Mucosa of rectum (tissue), 2 donors: ENCODE data around the gene RILPL2.
"Not testable (repeated sequence)": the region's sequence is repeated elsewhere in the genome, so short reads cannot be mapped to it uniquely, and the experiment has no call there.

Experiments used
- H3K27ac ChIP-seq, 2 donors: one replicate each; pipeline ENCODE4 v1.7.0; 2013; ENCODE audit warnings: inconsistent platforms in 2 of 2, low read depth in 2 of 2, low read length in 2 of 2
- H3K27me3 ChIP-seq, 2 donors: one replicate each; pipeline ENCODE4 v1.7.0; 2013; ENCODE audit warnings: low read length in 2 of 2; ENCODE audit not compliant: control insufficient read depth in 2 of 2, insufficient read depth in 2 of 2
- H3K36me3 ChIP-seq, 2 donors: one replicate each; pipeline ENCODE4 v1.7.0; 2013; ENCODE audit warnings: low read length in 2 of 2; ENCODE audit not compliant: control insufficient read depth in 2 of 2, insufficient read depth in 2 of 2
- H3K4me1 ChIP-seq, 2 donors: one replicate each; pipeline ENCODE4 v1.7.0; 2013; ENCODE audit warnings: low read length in 2 of 2, mild to moderate bottlenecking in 1 of 2; ENCODE audit not compliant: control insufficient read depth in 2 of 2, insufficient read depth in 2 of 2
- H3K4me3 ChIP-seq, 2 donors: one replicate each; pipeline ENCODE4 v1.7.0; 2013; ENCODE audit warnings: low read length in 2 of 2
- H3K9ac ChIP-seq, 2 donors: one replicate each; pipeline ENCODE4 v1.7.0; 2013; ENCODE audit warnings: low read length in 2 of 2, low read depth in 1 of 2, mild to moderate bottlenecking in 1 of 2
- H3K9me3 ChIP-seq, 2 donors: one replicate each; pipeline ENCODE4 v1.7.0; 2013; ENCODE audit warnings: low read length in 2 of 2; ENCODE audit not compliant: control insufficient read depth in 2 of 2
- donor health status: healthy.
- donor health status: Normal muscosa, but diverticular disease.

The RILPL2 gene, protein sequence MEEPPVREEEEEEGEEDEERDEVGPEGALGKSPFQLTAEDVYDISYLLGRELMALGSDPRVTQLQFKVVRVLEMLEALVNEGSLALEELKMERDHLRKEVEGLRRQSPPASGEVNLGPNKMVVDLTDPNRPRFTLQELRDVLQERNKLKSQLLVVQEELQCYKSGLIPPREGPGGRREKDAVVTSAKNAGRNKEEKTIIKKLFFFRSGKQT

DNA sequence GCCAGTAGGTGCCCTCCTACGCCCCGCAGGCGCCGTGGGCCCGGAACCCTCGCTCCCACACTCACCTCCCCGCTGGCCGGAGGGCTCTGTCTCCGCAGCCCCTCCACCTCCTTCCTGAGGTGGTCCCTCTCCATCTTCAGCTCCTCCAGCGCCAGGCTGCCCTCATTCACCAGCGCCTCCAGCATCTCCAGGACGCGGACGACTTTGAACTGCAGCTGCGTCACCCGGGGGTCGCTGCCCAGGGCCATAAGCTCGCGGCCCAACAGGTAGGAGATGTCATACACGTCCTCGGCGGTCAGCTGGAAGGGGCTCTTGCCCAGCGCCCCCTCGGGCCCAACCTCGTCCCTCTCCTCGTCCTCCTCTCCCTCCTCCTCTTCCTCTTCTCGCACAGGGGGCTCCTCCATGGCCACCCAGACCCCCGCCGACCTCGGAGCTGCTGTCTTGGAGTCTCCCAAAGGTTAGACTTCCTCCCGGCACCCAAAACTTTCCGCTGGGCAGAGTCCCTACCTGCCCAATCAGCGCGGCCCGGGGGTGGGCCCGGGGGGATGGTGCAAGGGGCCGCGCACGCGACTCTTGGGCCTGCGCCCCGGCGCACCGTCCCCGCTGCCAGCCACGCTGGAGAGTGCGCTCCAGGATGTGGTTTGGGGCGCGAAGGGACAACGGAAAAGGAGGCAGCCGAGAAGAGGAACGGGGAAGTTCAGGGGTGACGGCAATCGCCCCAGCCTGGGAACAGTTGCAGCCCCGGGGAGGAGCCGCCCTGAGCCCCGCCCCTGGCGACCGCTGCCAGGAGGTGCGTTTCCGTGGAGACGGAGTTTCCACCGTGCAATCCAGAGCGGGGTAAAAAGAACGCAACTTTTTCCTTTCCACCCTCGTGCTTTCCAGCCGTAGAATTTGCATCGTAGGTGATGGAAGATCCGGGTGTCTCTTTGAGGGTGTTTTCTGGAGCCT, at the start of gene RILPL2:
Gene RILPL2 (minus strand): TSS at position 668 of the 948 bp plus-strand sequence. CDS start 264 bp downstream, at position 404.
- Histone ChIP-seq H3K4me1 (peaks cover 2 to 8% of the 10 kb centered on the region in 2 donors), H3K27me3 (peaks cover 0 to 3% of the 10 kb centered on the region in 2 donors), H3K9me3 (no peaks in the 10 kb centered on the region), H3K9ac (peak within 1 kb of the TSS; percentile 67 to 72), H3K36me3 (no peaks in the 10 kb centered on the region), H3K4me3 (peak within 1 kb of the TSS; percentile 79 to 84), H3K27ac (peak within 1 kb of the TSS; percentile 60 to 77)

DNA sequence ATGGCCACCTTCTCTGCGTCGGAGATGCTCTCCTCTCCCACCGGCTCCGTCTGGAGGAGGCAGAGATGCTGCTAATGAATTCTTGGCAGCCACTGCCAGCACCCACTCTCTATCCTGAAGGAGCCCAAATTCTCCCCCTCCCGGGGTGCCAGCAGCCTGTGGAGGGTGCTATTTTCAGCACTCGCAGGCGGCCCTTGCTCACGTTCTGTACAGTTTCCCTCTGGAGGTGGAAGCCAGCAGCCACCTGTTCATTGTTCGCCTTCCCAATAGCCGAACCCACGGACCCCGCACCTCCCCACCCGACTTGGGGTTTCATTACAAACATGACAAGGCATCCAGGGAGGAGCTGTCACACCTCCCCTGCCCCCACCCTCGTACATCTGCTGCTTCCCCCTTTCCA, 49.3 kb upstream of the RILPL2 start:
- Histone ChIP-seq H3K4me1 (no peaks in the 10 kb centered on the region), H3K9ac (no peak overlapping the region), H3K27ac (no peak overlapping the region), H3K9me3 (no peaks in the 10 kb centered on the region), H3K4me3 (no peak overlapping the region), H3K36me3 (peaks cover 0 to 3% of the 10 kb centered on the region in 2 donors), H3K27me3 (no peaks in the 10 kb centered on the region)

DNA sequence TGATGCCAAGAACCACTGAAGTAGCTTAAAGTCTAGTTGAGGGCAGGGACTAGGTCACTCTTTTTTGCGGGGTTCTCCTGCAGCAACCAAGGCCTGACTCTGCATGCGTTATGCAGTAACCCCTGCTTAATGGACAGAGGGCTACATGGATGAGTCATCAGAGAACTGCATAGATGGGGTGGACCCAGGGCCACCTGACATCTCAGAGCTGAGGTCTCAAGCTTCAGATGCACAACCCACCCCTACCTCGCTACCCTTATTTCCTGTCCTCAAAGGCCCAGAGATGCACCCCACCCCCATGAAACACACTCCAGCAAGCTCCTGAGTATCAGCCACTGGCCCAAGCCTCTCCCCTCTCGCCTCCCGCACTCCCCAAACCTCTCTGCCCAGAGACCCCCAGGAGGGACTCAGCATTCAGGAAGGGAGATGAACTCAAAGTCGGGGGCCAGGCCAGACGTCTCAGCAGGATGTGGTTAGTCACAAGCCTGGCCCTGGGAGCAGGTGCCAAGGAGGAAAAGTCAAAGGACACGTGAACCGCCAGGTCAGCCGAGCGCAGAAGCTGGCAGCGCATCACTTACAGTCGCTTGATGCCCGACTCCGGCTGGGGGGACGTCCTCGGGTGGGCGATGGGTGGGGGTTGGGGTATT, 47.2 kb upstream of the RILPL2 start:
- Histone ChIP-seq H3K9me3 (no peaks in the 10 kb centered on the region), H3K9ac (no peak overlapping the region), H3K4me1 (no peaks in the 10 kb centered on the region), H3K27me3 (no peaks in the 10 kb centered on the region), H3K27ac (no peak overlapping the region), H3K4me3 (no peak overlapping the region), H3K36me3 (peaks cover 0 to 3% of the 10 kb centered on the region in 2 donors)

DNA sequence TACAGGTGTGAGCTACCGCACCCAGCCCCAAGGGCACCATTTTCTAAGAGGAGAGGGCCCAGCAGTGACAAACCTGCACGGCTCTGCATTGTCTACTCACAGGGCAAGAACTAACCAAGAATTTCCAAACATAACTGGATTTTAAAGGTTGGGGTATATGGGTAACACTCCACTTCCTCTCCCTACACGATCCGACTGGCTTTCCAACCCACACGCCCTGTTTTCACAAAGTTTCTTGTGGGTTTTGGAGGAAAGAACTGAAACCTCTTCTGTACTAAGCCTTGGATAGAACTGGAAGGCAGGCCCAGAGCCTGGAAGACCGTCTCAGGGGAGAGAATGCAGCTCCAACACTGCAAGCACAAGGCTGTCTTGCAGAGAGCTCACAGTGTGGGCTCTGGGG, 46.4 kb upstream of the RILPL2 start:
- H3K4me3 ChIP-seq, result no peak overlapping the region
- no peaks in the 10 kb centered on the region for H3K4me1 ChIP-seq
- H3K9me3 ChIP-seq, result no peaks in the 10 kb centered on the region
- peaks cover 0 to 3% of the 10 kb centered on the region in 2 donors for H3K36me3 ChIP-seq
- H3K27ac ChIP-seq, result no peak overlapping the region
- H3K9ac ChIP-seq, result no peak overlapping the region
- H3K27me3 ChIP-seq, result no peaks in the 10 kb centered on the region

DNA sequence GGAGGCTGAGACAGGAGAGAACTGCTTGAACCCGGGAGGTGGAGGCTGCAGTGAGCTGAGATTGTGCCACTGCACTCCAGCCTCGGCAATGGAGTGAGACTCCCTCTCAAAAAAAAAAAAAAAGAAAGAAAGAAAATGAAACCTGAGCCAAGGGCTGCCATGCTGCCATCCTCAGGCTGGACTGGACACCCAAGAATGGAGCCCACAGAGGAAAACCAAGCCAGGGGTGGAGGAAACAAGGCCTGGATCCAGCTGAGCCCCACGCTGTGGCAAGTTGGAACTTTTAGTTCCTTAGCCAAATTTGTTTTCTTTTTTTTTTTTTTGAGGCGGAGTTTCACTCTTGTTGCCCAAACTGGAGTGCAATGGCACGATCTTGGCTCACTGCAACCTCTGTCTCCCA, 44.8 kb upstream of the RILPL2 start:
- not testable (repeated sequence) for H3K27me3 ChIP-seq, H3K4me3 ChIP-seq, H3K9ac ChIP-seq, H3K4me1 ChIP-seq, H3K9me3 ChIP-seq, H3K27ac ChIP-seq, H3K36me3 ChIP-seq

DNA sequence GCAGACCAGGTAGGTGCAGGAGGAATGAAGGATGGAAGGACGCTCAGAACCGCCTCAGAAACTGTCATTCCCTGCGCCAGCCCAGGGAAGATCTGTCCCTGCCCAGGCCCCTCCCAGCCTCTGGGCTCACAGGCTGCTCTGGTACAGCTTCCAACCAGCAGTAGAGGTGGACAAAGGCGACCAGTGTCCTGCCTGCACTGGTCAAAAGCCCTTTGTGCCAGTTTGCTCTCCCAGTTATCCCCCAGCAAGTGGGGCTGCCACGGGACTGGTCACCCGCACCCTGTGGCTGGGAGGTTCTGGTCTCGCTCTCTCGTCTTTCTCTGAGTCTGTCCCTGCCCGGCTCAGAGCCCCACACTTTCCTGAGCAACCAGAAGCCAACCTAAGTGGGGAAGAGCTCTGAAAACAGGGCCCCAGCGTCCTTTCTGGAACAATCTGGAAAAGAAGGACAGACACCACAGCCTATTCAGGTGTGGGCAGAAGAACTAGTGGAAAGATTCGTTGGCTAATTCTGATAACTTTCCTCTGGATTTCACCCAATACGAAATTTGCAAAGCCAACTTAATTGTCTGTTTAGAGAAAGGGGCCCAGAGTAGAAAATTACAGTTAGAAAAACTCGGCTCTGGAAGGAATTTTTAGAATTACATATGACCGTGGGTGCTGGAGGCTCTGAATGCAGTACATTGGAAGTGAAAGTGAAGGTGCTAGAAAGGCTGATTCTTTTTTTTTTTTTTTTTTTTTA, 43.1 kb upstream of the RILPL2 start:
- H3K36me3 ChIP-seq, result peaks cover 0 to 4% of the 10 kb centered on the region in 2 donors
- no peak overlapping the region for H3K27ac ChIP-seq
- no peaks in the 10 kb centered on the region for H3K27me3 ChIP-seq
- no peaks in the 10 kb centered on the region for H3K4me1 ChIP-seq
- H3K4me3 ChIP-seq, result no peak overlapping the region
- no peak overlapping the region for H3K9ac ChIP-seq
- H3K9me3 ChIP-seq, result no peaks in the 10 kb centered on the region

DNA sequence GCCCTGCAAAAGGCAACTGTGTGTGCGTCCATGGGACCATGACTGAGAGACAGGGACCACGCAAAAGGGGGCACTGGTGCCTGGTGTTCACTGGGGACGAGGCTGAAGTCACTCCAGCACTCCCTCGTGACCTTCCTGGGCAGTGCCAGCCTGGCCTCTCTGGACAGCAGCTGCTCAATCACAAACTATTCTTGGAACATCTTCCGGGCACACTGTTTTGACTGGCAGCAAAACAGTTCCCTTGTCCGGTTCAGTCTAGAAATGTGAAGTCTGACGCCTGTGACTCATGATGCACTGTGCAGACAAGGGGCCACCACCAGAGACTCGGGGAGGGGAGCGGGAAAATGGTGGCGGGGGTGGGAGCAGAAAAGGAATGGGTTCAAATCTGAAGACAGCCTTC, 42.3 kb upstream of the RILPL2 start:
- Histone ChIP-seq H3K27ac (no peak overlapping the region), H3K9ac (no peak overlapping the region), H3K4me1 (no peaks in the 10 kb centered on the region), H3K27me3 (no peaks in the 10 kb centered on the region), H3K4me3 (no peak overlapping the region), H3K9me3 (no peaks in the 10 kb centered on the region), H3K36me3 (peaks cover 0 to 4% of the 10 kb centered on the region in 2 donors)

DNA sequence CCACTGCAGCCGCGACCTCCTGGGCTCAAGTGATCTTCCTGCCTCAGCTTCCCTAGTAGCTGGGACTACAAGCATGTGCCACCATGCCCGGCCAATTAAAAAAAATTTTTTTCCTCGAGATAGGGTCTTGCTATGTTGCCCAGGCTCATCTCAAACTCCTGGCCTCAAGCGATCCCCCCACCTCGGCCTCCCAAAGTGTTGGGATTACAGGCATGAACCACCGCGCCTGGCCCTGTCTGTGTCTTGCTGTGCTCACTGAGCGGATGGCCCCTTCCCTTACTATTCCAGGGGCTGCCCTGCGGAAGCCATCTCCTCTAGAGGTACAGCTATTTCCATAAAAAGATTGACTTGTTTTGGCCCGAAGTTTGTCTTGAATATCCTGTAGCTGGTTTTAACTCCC, 41.6 kb upstream of the RILPL2 start:
- Histone ChIP-seq H3K27ac (no peak overlapping the region), H3K4me1 (no peaks in the 10 kb centered on the region), H3K27me3 (no peaks in the 10 kb centered on the region), H3K36me3 (peaks cover 0 to 3% of the 10 kb centered on the region in 2 donors), H3K9ac (no peak overlapping the region), H3K4me3 (no peak overlapping the region), H3K9me3 (no peaks in the 10 kb centered on the region)

DNA sequence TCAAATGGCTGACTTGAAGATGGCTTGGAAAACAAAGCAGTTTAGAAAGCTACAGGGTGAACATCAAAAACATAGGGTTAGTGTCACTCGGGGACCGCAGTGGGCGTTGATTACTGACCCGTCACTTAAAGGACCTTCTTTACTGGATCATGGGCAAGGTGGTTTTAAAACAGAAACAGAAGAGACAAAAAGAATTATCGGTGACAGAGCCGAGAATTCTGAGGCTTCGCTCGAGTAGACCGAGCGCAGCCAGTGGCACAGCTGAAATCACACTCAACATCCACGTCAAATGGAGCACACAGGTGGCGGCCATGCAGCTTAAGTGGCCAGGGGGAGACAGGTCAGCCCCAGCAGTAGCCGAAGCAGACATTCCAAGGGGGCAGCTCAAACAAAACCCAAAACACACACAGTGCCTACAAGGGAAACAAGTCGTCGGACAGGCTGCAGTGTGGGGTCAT, 38.8 kb upstream of the RILPL2 start:
- no peak overlapping the region for H3K4me3 ChIP-seq
- no peaks in the 10 kb centered on the region for H3K27me3 ChIP-seq
- H3K9me3 ChIP-seq, result no peaks in the 10 kb centered on the region
- H3K36me3 ChIP-seq, result peaks cover 13 to 17% of the 10 kb centered on the region in 2 donors
- H3K4me1 ChIP-seq, result no peaks in the 10 kb centered on the region
- no peak overlapping the region for H3K9ac ChIP-seq
- H3K27ac ChIP-seq, result no peak overlapping the region
